ENCODE measurements around the gene PANK4. TPM values are rescaled to one million over a fixed set of nuclear protein-coding genes. Genes with fewer than 3 reads are reported as not detected.
A peak's percentile ranks its signal among the peaks of the same experiment; 100 is the strongest.

The PANK4 gene
- polyA plus RNA-seq, 1 donor: 20.7 TPM

DNA sequence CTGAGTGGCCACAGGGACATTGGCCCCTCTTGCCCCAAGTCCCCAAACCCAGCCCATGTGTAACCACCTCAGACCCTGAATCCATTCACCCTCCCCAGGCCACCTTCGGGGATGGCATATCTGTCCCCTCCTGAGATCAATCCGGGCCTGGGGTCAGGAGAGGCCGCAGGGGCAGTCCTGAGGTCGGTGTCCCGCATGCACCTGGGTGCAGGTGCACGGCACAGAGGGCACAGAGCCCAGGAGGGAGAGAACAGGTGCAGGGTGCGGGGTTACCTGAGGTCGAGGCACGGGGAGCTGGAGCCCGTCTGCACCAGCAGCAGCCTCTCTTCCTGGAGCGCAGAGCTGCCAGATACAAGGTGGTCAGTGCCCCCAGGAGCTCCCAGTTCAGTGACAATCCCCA lies 16.8 kb downstream of the PANK4 start:
- no peak for DNase-seq
- H3K27ac ChIP-seq (ENCODE audit: low read length): no peak overlapping the region
- H3K4me3 ChIP-seq (ENCODE audit: low read length): no peak overlapping the region
- peaks cover 1% of the 10 kb centered on the region for H3K4me1 ChIP-seq (ENCODE audit: control insufficient read depth, insufficient read depth, low read length)
- no peaks in the 10 kb centered on the region for H3K9me3 ChIP-seq (ENCODE audit: control insufficient read depth, low read depth, low read length)
- H3K27me3 ChIP-seq (ENCODE audit: control insufficient read depth, insufficient read depth, low read length): peaks cover 12% of the 10 kb centered on the region
- no CpG with 5 or more reads among the region's 11 CpGs for WGBS (ENCODE audit: insufficient coverage, low lambda C conversion rate)
- peaks cover 65% of the 10 kb centered on the region for H3K36me3 ChIP-seq (ENCODE audit: control insufficient read depth, insufficient read depth, low read length)

DNA sequence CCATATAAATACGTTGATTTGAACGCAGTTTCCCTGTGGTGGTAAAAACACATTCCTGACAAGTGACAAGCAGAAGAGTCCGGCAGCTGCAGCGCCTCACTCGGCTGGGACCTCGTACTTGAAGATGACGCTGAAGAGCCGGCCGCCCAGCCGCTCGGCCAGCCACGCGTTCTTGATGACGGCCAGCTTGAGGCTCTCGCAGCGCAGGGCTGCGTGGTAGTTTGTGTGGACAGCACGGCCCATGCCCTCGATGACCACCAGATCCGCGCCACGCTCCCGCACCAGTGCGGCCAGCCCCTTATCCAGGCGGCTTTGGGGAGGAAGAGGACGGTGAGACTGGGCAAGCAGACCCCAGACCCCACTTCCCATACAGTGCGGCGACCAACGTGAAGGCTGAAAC lies 17.6 kb downstream of the PANK4 start:
- Histone ChIP-seq H3K36me3 (ENCODE audit: control insufficient read depth, insufficient read depth, low read length) (peaks cover 59% of the 10 kb centered on the region), H3K27ac (ENCODE audit: low read length) (no peak overlapping the region), H3K27me3 (ENCODE audit: control insufficient read depth, insufficient read depth, low read length) (peaks cover 20% of the 10 kb centered on the region), H3K4me1 (ENCODE audit: control insufficient read depth, insufficient read depth, low read length) (peaks cover 5% of the 10 kb centered on the region), H3K9me3 (ENCODE audit: control insufficient read depth, low read depth, low read length) (peaks cover 3% of the 10 kb centered on the region), H3K4me3 (ENCODE audit: low read length) (no peak overlapping the region)
- WGBS (ENCODE audit: insufficient coverage, low lambda C conversion rate): no CpG with 5 or more reads among the region's 29 CpGs
- DNase-seq: no peak

DNA sequence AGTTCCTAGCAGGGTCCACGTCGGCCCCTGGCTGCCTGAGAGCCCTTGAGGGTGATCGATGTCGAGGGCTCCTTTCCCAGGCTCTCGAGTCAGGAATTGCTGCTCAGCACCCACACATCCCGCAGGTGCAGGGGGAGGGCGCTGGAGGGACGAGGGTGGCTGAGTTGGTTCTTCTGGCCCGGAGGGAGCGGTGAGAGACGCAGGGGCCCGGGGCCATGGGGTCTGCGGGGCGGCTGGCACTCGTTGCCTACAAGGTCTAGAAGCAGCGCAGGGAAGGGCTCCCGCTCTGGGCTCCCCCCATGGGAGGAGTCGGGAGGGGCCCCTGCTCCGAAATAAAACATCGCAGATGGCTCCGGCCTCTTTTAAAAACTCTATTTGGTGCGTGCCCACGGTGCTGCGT lies 18.2 kb downstream of the PANK4 start:
- Histone ChIP-seq H3K27ac (ENCODE audit: low read length) (no peak overlapping the region), H3K36me3 (ENCODE audit: control insufficient read depth, insufficient read depth, low read length) (peaks cover 53% of the 10 kb centered on the region), H3K4me1 (ENCODE audit: control insufficient read depth, insufficient read depth, low read length) (peaks cover 5% of the 10 kb centered on the region), H3K27me3 (ENCODE audit: control insufficient read depth, insufficient read depth, low read length) (peaks cover 26% of the 10 kb centered on the region), H3K4me3 (ENCODE audit: low read length) (no peak overlapping the region), H3K9me3 (ENCODE audit: control insufficient read depth, low read depth, low read length) (peaks cover 3% of the 10 kb centered on the region)
- DNase-seq: no peak
- WGBS (ENCODE audit: insufficient coverage, low lambda C conversion rate): no CpG with 5 or more reads among the region's 24 CpGs

- H3K4me1 ChIP-seq (ENCODE audit: control insufficient read depth, insufficient read depth, low read length): peaks cover 5% of the 10 kb centered on the region
- no peak for DNase-seq
- peaks cover 30% of the 10 kb centered on the region for H3K27me3 ChIP-seq (ENCODE audit: control insufficient read depth, insufficient read depth, low read length)
- no peak overlapping the region for H3K4me3 ChIP-seq (ENCODE audit: low read length)
- H3K9me3 ChIP-seq (ENCODE audit: control insufficient read depth, low read depth, low read length): peaks cover 3% of the 10 kb centered on the region
- peaks cover 49% of the 10 kb centered on the region for H3K36me3 ChIP-seq (ENCODE audit: control insufficient read depth, insufficient read depth, low read length)
- no peak overlapping the region for H3K27ac ChIP-seq (ENCODE audit: low read length)
- WGBS (ENCODE audit: insufficient coverage, low lambda C conversion rate): no CpG with 5 or more reads among the region's 6 CpGs
These were observed 18.6 kb downstream of the PANK4 start for GRCh38 chr1:2507744-2508155.

GRCh38 chr1:2506901-2507565 lies 19.4 kb downstream of the PANK4 start:
- Histone ChIP-seq H3K4me1 (ENCODE audit: control insufficient read depth, insufficient read depth, low read length) (peaks cover 5% of the 10 kb centered on the region), H3K4me3 (ENCODE audit: low read length) (no peak overlapping the region), H3K9me3 (ENCODE audit: control insufficient read depth, low read depth, low read length) (peaks cover 3% of the 10 kb centered on the region), H3K27ac (ENCODE audit: low read length) (no peak overlapping the region), H3K27me3 (ENCODE audit: control insufficient read depth, insufficient read depth, low read length) (peaks cover 36% of the 10 kb centered on the region), H3K36me3 (ENCODE audit: control insufficient read depth, insufficient read depth, low read length) (peaks cover 42% of the 10 kb centered on the region)
- no peak for DNase-seq
- WGBS (ENCODE audit: insufficient coverage, low lambda C conversion rate): no CpG with 5 or more reads among the region's 15 CpGs

DNA sequence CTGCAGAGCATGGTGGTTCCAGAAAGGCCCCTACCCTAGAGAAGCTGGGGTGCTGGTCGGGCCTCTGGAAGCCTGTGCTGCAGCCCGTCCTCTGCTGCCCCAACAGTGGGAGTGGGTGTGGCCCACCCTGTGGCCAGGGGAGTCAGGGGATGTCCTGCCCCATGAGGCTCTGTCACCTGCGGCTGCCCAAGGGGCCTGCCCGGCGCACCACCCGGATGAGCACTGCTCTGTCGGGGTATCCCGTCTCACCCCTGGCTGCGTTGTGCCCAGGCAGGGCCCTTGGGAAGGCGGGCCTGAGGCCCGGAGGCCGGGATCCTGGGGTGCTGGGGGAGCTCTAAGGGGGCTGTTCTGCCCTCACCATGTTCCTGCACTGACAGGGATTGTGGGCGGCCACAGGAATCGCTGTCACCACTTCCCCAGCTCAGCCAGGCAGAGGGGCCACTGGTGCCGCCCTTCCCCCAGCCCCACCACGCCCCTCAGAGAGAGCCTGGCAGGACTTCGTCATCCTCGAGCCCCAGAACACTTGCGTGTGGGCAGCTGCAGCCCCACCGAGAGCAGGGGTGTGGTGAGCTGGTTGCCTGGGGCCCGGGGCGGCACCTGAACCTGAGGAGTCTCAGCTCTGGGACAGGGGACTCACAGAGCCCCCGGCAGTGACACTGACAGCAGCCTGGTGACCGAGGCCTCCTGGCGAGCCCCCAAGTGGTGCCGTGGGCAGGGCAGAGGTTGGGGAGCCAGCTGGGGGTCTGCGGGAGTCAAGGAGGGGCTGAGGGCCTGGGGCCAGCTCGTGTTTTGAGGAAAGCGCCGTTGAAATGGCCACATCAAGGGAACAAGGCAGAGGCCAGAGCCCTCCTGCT lies 20.2 kb downstream of the PANK4 start:
- H3K36me3 ChIP-seq (ENCODE audit: control insufficient read depth, insufficient read depth, low read length): peaks cover 35% of the 10 kb centered on the region
- peaks cover 43% of the 10 kb centered on the region for H3K27me3 ChIP-seq (ENCODE audit: control insufficient read depth, insufficient read depth, low read length)
- no peak overlapping the region for H3K27ac ChIP-seq (ENCODE audit: low read length)
- H3K4me3 ChIP-seq (ENCODE audit: low read length): no peak overlapping the region
- DNase-seq: no peak
- H3K9me3 ChIP-seq (ENCODE audit: control insufficient read depth, low read depth, low read length): peaks cover 3% of the 10 kb centered on the region
- peaks cover 5% of the 10 kb centered on the region for H3K4me1 ChIP-seq (ENCODE audit: control insufficient read depth, insufficient read depth, low read length)
- no CpG with 5 or more reads among the region's 30 CpGs for WGBS (ENCODE audit: insufficient coverage, low lambda C conversion rate)

GRCh38 chr1:2505461-2505994 lies 20.9 kb downstream of the PANK4 start:
- Histone ChIP-seq H3K4me3 (ENCODE audit: low read length) (no peak overlapping the region), H3K27me3 (ENCODE audit: control insufficient read depth, insufficient read depth, low read length) (peaks cover 47% of the 10 kb centered on the region), H3K36me3 (ENCODE audit: control insufficient read depth, insufficient read depth, low read length) (peaks cover 28% of the 10 kb centered on the region), H3K9me3 (ENCODE audit: control insufficient read depth, low read depth, low read length) (peaks cover 3% of the 10 kb centered on the region), H3K27ac (ENCODE audit: low read length) (no peak overlapping the region), H3K4me1 (ENCODE audit: control insufficient read depth, insufficient read depth, low read length) (peaks cover 5% of the 10 kb centered on the region)
- no peak for DNase-seq
- WGBS (ENCODE audit: insufficient coverage, low lambda C conversion rate): no CpG with 5 or more reads among the region's 21 CpGs

DNA sequence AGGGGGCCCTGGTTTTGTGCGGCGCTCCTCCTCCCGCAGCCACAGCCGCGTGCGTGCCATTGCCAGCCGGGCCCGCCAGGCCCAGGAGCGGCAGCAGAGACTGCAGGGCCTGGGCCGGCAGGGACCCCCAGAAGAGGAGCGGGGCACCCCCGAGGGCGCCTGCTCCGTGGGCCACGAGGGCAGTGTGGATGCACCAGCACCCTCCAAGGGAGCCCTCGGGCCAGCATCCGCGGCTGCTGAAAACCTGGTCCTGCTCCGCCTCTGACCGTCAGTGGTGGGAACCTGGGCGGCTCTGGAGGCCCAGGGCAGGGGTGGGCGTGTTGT lies 21.5 kb downstream of the PANK4 start:
- no peak overlapping the region for H3K4me3 ChIP-seq (ENCODE audit: low read length)
- H3K4me1 ChIP-seq (ENCODE audit: control insufficient read depth, insufficient read depth, low read length): peaks cover 5% of the 10 kb centered on the region
- no peak for DNase-seq
- no peak overlapping the region for H3K27ac ChIP-seq (ENCODE audit: low read length)
- H3K36me3 ChIP-seq (ENCODE audit: control insufficient read depth, insufficient read depth, low read length): peaks cover 22% of the 10 kb centered on the region
- peaks cover 47% of the 10 kb centered on the region for H3K27me3 ChIP-seq (ENCODE audit: control insufficient read depth, insufficient read depth, low read length)
- no CpG with 5 or more reads among the region's 22 CpGs for WGBS (ENCODE audit: insufficient coverage, low lambda C conversion rate)
- H3K9me3 ChIP-seq (ENCODE audit: control insufficient read depth, low read depth, low read length): peaks cover 3% of the 10 kb centered on the region

DNA sequence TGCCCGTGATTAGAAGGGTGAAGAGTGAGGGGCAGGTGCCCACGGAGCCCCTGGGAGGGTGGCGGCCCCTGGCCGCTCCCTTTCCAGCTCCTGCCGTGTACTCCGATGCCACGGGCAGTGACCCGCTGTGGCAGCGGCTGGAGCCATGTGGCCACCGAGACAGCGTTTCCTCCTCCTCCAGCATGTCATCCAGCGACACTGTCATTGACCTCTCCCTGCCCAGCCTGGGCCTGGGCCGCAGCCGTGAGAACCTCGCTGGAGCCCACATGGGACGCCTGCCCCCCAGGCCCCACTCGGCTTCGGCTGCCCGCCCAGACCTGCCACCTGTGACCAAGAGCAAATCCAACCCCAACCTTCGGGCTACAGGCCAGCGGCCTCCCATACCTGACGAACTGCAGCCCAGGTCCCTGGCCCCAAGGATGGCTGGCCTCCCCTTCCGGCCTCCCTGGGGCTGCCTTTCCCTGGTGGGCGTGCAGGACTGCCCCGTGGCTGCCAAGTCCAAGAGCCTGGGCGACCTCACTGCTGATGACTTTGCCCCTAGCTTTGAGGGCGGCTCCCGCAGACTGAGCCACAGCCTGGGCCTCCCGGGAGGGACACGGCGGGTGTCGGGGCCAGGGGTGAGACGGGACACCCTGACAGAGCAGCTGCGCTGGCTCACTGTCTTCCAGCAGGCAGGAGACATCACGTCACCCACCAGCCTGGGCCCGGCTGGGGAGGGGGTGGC lies 22.0 kb downstream of the PANK4 start:
- no peak overlapping the region for H3K27ac ChIP-seq (ENCODE audit: low read length)
- H3K4me3 ChIP-seq (ENCODE audit: low read length): no peak overlapping the region
- H3K4me1 ChIP-seq (ENCODE audit: control insufficient read depth, insufficient read depth, low read length): peaks cover 5% of the 10 kb centered on the region
- H3K36me3 ChIP-seq (ENCODE audit: control insufficient read depth, insufficient read depth, low read length): peaks cover 16% of the 10 kb centered on the region
- peaks cover 47% of the 10 kb centered on the region for H3K27me3 ChIP-seq (ENCODE audit: control insufficient read depth, insufficient read depth, low read length)
- peaks cover 3% of the 10 kb centered on the region for H3K9me3 ChIP-seq (ENCODE audit: control insufficient read depth, low read depth, low read length)
- no CpG with 5 or more reads among the region's 36 CpGs for WGBS (ENCODE audit: insufficient coverage, low lambda C conversion rate)
- DNase-seq: peak in 1 of 2 donors; percentile 21

GRCh38 chr1:2503554-2504224 lies 22.7 kb downstream of the PANK4 start:
- Histone ChIP-seq H3K27ac (ENCODE audit: low read length) (no peak overlapping the region), H3K36me3 (ENCODE audit: control insufficient read depth, insufficient read depth, low read length) (peaks cover 10% of the 10 kb centered on the region), H3K4me3 (ENCODE audit: low read length) (no peak overlapping the region), H3K27me3 (ENCODE audit: control insufficient read depth, insufficient read depth, low read length) (peaks cover 47% of the 10 kb centered on the region), H3K4me1 (ENCODE audit: control insufficient read depth, insufficient read depth, low read length) (peaks cover 5% of the 10 kb centered on the region), H3K9me3 (ENCODE audit: control insufficient read depth, low read depth, low read length) (peaks cover 3% of the 10 kb centered on the region)
- WGBS (ENCODE audit: insufficient coverage, low lambda C conversion rate): no CpG with 5 or more reads among the region's 42 CpGs
- DNase-seq: no peak
